ENCODE data around the gene TBX18.

GRCh38 chr6:84645000-84645399 lies 119.4 kb downstream of the TBX18 start:
- TF ChIP-seq, protein P1, sequence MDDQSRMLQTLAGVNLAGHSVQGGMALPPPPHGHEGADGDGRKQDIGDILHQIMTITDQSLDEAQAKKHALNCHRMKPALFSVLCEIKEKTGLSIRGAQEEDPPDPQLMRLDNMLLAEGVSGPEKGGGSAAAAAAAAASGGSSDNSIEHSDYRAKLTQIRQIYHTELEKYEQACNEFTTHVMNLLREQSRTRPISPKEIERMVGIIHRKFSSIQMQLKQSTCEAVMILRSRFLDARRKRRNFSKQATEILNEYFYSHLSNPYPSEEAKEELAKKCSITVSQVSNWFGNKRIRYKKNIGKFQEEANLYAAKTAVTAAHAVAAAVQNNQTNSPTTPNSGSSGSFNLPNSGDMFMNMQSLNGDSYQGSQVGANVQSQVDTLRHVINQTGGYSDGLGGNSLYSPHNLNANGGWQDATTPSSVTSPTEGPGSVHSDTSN (IDR thresholded peaks at IDR 0.05; ENCODE audit: insufficient replicate concordance, low read depth, low read length): no peak
- TF ChIP-seq RCOR1 (conservative IDR thresholded peaks at IDR 0.05; ENCODE audit: low read depth, low read length): no peak
- TF ChIP-seq NR2C2 (IDR thresholded peaks at IDR 0.05; ENCODE audit: borderline replicate concordance, control insufficient read depth, insufficient read length, low read depth): no peak
- no peak for TF ChIP-seq KDM1A (IDR thresholded peaks at IDR 0.05; ENCODE audit: borderline replicate concordance)
- TF ChIP-seq SUZ12 (IDR thresholded peaks at IDR 0.05; ENCODE audit: unreplicated experiment): no peak
- no peak for TF ChIP-seq YY1 (IDR thresholded peaks at IDR 0.05; ENCODE audit: low read depth, low read length)
- TF ChIP-seq CEBPB (IDR thresholded peaks at IDR 0.05; ENCODE audit: borderline replicate concordance in 1 of 2, low read depth in 2 of 2, low read length in 2 of 2): no peak
- TF ChIP-seq EGR1 (IDR thresholded peaks at IDR 0.05; ENCODE audit: borderline replicate concordance in 1 of 2, low read depth in 2 of 2, low read length in 2 of 2): no peak
- TF ChIP-seq, protein P2, sequence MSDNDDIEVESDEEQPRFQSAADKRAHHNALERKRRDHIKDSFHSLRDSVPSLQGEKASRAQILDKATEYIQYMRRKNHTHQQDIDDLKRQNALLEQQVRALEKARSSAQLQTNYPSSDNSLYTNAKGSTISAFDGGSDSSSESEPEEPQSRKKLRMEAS (IDR thresholded peaks at IDR 0.05; ENCODE audit: low read depth, low read length): no peak
- no peak for TF ChIP-seq JUNB (IDR thresholded peaks at IDR 0.05)

Measured in GM12878 (cell line).